NCI-H345 treated with DMSO at 0.1 percent for 48 hours (cell line): ENCODE data around the gene SEMA3C.
"Not testable (repeated sequence)": the region's sequence is repeated elsewhere in the genome, so short reads cannot be mapped to it uniquely, and the experiment has no call there.

Experiments
- DNase-seq: peaks from one replicate; lab custom pipeline; 2025; ENCODE audit not compliant: unreplicated experiment; lab: John Stamatoyannopoulos, UW

Gene SEMA3C

DNA sequence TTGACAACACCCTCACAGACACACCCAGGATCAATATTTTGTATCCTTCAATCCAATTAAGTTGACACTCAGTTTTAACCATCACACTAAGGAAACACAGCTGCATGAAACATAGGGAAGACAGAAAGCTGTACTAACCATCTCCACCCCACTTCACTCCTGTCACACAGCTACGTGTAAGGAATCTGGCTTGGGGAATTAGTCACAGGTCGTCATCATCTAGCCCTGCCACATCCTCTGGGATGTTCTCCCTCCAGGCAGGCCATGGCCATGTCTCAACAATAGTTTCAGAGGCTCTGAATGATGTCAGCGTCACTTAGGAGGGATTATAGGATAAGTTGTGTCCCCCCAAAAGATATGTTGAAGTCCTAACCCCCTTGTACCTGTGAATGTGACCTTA, 10.8 kb upstream of the SEMA3C start:
- DNase-seq: no peak

DNA sequence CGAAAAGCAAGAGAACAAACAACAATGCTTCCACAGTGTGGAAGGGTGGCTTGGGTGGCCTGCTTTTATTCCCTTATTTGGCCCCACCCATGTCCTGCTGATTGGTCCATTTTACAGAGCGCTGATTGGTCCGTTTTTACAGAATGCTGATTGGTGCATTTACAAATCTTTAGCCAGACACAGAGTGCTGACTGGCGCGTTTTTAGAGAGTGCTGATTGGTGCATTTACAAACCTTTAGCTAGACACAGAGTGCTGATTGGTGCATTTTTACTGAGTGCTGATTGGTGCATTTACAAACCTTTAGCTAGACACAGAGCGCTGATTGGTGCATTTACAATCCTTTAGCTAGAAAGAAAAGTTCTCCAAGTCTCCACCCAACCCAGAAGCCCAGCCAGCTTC, 8.1 kb upstream of the SEMA3C start:
- DNase-seq: not testable (repeated sequence)

DNA sequence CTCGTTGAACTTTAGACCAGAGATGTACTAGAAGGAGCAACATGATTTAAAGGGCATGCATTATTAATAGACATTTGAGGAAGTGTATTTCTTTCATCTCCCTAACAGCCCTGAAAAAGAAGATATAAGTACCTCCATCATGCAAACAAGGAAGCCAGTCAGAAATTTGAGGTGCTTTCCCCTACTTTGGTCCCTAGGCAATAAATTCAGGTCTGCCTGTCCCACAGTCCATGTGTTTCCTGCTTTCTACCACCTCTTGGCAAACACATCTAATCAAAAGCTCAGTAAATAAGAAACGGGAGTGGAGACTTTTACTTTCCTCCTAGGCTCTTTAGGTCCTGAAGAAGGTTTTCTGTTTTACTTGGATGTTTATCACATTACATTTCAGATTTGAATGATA, 5.2 kb upstream of the SEMA3C start:
- no peak for DNase-seq

DNA sequence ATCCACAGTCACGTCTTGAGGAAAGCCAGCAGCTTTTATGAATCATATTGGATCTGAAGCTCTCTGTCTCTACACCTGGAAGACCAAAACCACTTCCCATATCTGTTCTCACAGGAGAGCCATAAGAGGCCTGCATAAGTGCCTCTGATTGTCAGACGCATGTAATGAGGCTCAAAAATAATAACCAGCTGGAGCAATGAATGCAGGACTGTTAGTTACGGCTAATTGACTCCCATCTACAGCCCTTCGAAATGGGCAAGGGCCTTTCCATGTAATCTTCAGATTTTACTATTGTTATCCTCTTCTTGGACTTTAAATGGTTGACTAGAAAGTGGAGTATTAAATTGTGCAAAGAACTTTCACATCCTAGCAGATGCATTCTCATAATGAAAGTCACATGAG, 4.4 kb upstream of the SEMA3C start:
- peak; percentile 94 for DNase-seq

DNA sequence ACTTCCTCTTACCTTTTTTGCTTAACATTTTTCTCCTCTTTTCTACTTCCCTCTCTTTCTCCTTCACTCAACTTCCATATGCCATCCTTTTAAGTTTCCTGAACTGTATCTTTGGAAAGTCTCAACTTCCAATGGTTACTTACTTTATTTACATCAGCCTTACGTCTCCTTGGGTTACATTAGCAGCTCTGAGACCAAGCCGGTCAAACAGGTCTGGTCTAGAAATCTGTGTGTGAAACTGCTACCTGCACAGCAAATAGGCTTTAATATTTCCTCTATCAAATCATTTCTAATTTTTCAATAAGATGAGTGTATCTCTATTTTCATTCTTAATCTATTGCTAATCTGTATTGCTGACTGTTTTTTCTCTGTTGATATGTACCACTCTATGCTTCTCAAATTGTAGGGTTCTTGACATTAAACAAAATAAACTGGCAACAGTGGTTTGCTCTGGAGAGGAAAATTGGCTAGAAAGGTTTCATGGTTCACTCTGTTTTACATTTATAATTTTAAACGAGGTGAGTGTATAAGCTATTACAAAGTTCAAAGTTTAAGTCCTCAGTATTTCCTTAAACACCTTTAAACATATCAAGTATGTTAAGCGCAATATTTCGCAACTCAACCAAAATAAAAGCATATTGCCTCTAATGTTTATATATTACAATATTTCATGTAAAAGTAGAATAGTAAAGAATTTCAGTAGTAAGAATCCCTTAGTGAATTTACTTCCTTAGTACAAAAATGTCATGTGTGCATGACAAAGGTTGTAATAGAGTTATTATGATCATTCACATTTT, 3.6 kb upstream of the SEMA3C start:
- no peak for DNase-seq

DNA sequence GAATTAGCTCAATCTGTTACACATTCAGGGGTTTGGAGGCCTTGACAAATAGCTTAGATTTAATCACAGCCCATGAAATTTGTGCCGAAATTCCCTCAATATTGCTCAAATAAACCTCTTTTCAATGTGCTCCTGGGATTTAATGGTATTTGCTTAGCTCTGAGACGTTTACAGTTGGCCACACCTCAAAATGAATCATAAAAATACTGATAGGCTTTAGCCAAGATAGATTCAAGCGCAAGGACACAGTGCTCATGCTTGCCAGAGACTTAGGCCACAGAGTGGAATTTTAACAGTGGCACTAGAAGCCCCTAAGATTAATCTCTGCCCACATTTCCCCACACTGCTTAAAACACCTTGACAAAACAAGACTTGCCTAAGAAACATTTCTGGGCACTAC, 2.3 kb upstream of the SEMA3C start:
- no peak for DNase-seq

DNA sequence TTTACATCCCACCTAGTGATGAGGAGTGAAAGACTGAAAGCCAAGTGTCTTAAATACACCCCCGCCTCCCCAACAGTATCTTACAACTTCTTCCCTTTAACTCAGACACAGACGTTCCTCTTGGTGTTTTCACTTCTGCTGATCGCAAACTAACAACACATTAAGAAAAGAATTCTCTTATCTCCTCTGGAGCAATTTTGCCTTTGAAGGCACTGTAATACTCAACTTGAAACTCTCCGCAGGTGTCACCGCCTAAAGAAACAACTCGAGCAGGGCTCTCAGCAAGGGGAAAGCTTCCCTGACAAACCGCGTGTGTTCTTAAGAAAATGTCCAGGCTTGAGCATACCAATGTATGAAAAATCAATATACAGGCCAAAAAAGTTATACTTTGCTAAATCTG, 452 bp downstream of the SEMA3C start:
- DNase-seq: no peak

DNA sequence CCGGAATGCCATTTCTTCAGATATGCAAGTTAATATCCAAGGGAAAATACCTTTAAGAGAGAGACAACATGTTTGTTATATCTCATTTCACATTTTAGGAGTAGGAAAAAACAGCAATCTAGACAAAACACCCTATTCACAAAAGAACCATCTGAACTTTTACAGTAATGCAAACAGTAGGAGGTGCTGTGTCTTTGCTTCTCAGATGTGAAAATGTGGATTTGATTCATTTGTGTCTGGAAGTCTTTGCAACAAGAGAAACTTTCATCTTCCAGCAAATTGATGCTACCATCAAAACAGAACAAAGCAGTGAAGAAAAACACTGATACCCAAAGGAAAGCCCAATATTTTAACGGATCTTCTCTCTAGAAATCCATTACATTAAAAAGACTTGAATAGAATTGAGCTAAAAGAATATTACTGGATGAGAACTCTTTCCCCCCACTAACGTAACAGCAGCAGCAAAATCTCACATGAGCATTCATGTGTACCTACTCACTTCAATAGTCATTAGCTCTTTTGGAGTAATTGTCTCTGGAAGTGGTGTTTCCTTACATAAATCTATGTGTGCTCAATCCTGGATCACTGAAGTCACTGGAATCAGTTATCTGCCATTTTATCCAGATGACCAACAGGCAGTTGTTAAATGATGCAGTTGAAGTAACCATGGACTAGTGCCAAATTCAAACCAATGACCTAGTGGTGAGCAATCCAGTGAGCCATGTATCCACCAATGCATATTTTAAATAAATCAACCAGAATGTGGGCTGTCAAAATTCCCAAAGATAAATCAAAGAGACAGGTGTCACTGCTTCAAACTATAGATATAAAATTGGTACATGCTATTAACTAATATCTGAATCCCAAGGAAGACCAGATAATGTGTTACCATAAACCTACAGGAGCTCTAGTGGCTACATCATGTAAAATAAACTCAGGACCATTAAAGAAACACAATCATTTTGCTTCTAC, 1.8 kb downstream of the SEMA3C start:
- no peak for DNase-seq

DNA sequence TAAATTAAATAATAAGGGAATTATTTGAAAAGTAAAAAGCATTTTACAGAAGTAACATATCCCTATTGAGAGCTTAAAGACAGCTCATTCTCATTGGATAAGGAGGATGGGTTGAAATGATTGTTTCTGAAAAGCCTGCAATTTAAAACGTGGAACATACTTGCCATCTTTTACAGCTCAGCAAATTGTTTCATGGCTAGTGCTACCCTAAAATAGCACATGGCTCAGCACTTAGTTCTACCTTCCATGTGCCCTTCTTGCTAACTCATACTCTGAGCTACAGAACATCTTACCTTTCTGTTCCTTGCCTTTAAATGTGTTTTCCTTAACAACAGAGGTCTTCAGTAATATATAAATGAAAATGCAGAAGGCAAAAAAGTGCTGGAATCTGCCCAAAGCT, 8.6 kb downstream of the SEMA3C start:
- no peak for DNase-seq

DNA sequence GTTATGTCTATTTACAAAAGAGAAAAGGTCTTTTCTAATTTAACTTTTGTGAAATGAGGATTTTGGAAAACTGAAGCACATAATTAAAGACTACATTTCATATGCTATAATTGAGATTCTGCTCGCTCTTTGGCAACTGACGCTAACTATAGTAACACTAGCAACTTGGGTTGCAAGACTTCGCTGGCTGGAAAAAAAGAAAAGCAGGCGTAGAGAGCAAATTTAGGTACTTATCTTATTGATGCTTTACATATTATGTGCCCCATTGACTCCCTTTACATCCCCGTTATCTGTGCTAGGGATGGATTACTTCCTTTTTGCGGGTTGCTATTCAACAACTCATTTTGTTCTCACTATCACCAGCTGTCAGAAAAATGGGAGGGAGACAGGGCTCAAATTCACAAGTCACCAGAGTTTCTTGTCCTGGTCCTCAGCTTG, 10.5 kb downstream of the SEMA3C start:
- no peak for DNase-seq

DNA sequence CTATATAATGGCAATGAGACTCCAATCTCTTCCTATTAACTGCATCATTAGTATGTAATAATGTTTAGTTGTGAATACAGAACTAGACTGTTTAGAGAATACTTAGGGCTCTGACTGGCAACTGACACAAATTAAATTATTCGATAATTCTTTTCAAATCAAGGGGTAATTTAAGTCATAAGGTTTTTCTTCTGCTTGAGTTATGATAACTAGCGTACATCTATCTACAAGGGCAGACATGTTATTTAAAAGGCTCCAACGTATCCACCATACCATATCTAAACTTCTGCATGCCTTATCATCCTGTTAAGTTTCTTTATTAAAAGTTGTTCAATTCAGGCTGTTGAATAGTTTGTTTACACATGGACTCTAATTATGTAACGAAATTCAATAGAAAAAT, 11.2 kb downstream of the SEMA3C start:
- no peak for DNase-seq

DNA sequence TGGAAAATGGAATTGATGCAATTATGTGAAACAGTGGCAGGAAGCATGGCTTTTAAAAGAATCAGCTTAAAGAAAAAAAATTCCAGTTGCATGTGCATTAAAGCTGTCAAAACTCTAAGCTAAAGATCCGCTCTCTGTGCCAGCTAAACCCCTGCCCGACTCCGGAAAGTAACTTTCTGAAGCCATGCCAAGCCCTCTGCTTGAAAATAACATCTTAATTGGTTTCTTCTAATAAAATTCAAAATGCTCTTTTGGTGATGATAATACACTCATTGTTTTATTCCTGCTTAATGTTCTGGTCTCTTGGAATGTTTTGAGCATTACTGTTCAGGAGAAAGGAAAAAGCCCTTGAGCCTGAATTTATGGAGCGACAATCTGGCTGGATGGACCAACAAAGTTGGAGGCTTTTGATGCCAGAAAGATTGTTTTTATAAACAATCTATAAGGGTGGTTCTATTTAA, 11.7 kb downstream of the SEMA3C start:
- DNase-seq: no peak

DNA sequence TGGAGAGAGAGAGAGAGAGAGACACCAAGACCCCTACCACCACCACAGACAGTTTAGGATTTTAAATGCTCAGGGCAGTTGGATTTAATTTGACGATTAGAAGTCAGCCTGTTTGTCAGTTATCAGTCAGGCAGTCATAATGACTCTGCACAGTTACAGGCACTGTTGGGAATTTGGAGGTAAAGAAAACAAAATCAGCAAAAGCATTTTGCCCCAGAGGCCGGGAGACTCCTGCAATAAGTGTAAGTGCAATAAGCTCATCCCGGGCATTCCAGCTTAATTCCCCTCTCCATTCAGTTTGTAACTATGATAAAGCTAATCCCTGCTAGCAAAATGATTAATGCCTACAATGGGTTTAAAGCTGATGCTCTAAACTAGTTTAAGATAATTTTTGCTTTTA, 13.5 kb downstream of the SEMA3C start:
- no peak for DNase-seq

DNA sequence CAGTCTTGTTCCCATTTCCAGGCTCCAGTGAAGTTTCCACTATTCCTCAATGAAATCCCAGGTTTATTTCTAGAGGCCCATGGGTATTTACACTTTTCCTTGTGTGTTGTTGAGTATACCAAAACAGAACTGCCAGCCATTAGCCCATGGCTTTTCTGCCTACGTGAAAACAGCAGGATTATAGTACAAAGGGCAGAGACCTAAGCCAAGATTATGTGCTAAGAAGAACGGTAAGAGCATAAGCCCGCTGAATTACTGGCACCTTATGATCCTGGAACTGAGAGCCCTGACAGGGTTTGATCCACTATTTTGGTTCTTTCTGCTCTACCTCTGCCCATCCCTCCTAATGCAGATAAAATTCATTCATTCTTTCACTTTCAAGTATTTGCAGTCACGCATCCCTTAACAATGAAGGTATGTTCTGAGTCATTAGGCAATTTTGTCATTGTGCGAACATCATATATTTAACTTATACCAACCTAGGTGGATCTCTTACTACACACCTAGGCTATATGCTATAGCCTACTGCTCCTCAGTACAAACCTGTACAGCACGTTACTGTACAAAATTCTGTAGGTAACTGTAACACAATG, 16.0 kb downstream of the SEMA3C start:
- no peak for DNase-seq

DNA sequence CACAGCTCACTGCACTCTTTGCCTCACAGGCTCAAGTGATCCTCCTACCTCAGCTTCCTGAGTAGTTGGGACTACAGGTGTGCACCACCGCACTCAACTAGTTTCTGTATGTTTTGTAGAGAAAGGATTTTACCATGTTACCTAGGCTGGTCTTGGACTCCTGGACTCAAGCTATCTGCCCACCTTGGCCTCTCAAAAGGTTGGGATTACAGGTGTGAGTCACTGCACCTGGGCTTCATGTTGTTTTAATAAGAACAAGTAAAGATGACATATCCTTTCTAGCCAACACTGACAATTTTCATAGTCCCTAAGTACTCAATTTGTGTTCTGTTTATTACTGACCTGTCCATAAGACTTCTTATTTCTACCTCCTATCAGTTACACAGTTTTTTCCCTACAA, 16.8 kb downstream of the SEMA3C start:
- DNase-seq: no peak

DNA sequence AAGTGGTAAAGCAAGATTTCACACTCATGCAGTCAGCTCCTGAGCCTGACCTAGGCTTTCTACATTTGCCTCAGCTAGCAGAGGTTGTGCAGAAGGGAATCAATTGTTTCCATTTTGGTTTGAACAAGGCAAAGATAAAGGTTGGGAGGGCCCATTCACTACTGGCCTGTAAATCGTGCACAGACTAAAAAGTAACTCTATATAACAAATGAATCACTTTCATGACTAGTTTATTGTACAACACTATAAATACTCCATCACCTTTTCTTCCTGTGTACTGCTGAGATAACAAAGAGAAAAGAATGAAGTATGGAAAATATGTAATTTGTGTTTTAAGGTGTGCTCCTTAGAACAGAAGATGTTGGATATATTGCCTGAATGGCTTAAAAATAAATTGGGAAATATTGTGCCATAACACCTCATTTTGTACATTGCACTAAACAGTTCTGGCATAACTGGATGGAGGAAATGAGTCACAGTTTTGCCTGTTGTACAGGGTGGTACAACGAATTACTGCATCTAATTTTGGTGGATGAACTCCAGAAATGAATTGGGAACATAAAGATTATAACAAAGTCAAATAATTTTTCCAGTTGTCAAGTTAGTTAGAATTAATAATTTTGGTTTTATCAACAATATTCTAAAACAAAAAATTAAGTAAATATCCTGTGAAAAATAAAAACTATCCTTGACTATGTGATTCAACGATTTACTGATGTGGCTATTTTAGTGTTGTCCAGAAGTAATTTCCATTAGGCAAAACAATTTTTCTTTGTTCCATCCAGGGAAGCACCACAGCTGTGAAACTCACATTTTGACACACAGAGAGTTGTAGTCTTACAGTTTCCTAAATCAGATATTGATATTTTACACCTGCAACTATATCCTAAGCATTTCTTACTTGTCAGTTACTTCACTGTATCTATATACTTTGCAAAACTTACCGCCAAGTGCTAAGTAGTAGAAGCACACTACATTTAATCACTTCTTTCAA, 18.0 kb downstream of the SEMA3C start:
- no peak for DNase-seq

DNA sequence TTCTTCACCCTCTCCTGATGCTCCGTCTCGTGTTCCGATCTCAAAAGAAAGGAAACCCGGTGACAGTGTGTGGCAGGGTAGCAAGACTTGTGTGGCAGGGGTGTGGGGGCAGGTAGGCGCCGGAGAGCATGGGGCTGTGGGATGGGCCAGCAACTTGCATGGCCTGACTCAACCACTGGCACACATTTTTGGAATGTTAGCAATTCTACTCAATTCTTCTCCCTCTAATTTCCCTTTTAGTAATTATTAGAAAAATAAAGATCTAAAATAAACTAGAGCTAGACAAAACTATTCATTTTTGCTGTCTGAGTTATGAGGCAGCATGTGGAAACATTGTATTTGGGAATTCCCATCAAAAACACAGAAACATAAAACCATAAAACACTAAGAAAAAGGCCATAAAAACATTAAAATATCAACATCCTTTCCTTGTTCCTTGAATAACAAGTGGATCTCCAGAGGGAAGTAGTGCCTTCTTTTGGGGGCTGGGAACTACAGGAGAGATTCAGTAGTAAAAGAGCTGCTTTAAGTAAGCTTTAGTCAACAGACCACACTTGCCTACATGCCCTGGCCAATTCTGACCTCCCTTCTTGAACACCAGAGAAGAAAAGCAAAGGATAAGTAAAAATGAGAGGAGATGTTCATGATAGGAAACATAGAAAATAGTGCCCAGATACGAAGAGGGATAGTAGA, 21.8 kb downstream of the SEMA3C start:
- no peak for DNase-seq

DNA sequence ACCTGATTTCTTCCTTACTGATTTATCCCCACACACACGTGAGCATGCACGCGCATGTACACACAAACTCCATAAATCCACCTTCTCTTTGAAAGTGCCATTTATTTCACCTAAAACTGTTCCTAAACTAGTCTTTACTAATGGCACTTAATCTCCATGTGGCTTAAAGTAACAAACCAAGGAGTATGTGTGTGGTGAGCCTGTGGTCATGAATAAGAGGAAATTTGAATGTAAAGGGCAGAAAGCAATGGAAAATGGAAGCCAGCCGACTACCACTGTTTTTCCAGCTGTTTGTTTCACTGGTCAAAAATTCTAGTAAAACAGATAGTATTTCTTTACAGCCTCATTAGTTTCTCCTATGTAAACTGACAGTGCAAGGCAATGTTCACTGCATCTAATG, 23.8 kb downstream of the SEMA3C start:
- no peak for DNase-seq

DNA sequence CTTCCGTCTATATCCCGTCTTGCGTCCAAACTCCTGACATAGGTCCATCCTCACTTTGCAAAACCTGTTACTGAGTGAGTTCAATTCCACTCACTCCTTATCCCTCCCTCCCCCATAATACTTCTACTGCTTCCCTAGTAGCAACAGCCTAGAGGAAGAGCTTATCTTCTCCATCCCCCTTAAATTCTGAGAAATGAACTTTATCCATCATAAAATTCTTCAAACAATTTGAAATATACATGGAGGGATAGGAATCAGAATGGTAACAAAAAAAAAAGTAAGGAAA, 27.6 kb downstream of the SEMA3C start:
- no peak for DNase-seq
